Measurements from ENCODE around the gene KCNAB2.

- TF ChIP-seq CTCF (IDR thresholded peaks at IDR 0.05; ENCODE audit: insufficient read depth, low read depth, low read length): no peak
- no peak for TF ChIP-seq EZH2 (IDR thresholded peaks at IDR 0.05; ENCODE audit: insufficient read depth, low read length)
Measured at GRCh38 chr1:6121651-6122370, 76.1 kb downstream of the KCNAB2 start.

Measured in astrocyte (in vitro differentiated cells and primary cell).